ENCODE data around the gene PCDHB14.
"Not testable (repeated sequence)": the region's sequence is repeated elsewhere in the genome, so short reads cannot be mapped to it uniquely, and the experiment has no call there.

Gene PCDHB14

GRCh38 chr5:141236516-141237313 lies 13.6 kb downstream of the PCDHB14 start:
- H3K4me3 ChIP-seq (ENCODE audit: low read depth, low read length): no peak overlapping the region
- DNase-seq (ENCODE audit: low read depth): no peak
- TF ChIP-seq CTCF (IDR thresholded peaks at IDR 0.05; ENCODE audit: insufficient read depth, low read depth, low read length, missing control alignments): no peak

- no peak for DNase-seq (ENCODE audit: low read depth)
- H3K4me3 ChIP-seq (ENCODE audit: low read depth, low read length): no peak overlapping the region
- TF ChIP-seq CTCF (IDR thresholded peaks at IDR 0.05; ENCODE audit: insufficient read depth, low read depth, low read length, missing control alignments): no peak
These were observed 18.4 kb downstream of the PCDHB14 start for GRCh38 chr5:141241496-141241895.

GRCh38 chr5:141245250-141245717 lies 22.1 kb downstream of the PCDHB14 start, which contains the start of gene PCDHB15:
PCDHB15 (plus strand) TSS chr5:141245395; CDS start chr5:141245579, 184 bp downstream.
- DNase-seq (ENCODE audit: low read depth): no peak
- no peak for TF ChIP-seq CTCF (IDR thresholded peaks at IDR 0.05; ENCODE audit: insufficient read depth, low read depth, low read length, missing control alignments)
- H3K4me3 ChIP-seq (ENCODE audit: low read depth, low read length): no peak within 1 kb of the TSS

GRCh38 chr5:141246971-141247370 lies 23.8 kb downstream of the PCDHB14 start:
- DNase-seq (ENCODE audit: low read depth); H3K4me3 ChIP-seq (ENCODE audit: low read depth, low read length): not testable (repeated sequence)

- not testable (repeated sequence) for H3K4me3 ChIP-seq (ENCODE audit: low read depth, low read length); DNase-seq (ENCODE audit: low read depth)
These were observed 24.3 kb downstream of the PCDHB14 start for GRCh38 chr5:141247434-141247833.

- no peak overlapping the region for H3K4me3 ChIP-seq (ENCODE audit: low read depth, low read length)
- no peak for DNase-seq (ENCODE audit: low read depth)
- no peak for TF ChIP-seq CTCF (IDR thresholded peaks at IDR 0.05; ENCODE audit: insufficient read depth, low read depth, low read length, missing control alignments)
These were observed 27.4 kb downstream of the PCDHB14 start for GRCh38 chr5:141250576-141250975.

- H3K4me3 ChIP-seq (ENCODE audit: low read depth, low read length): no peak overlapping the region
- no peak for TF ChIP-seq CTCF (IDR thresholded peaks at IDR 0.05; ENCODE audit: insufficient read depth, low read depth, low read length, missing control alignments)
- DNase-seq (ENCODE audit: low read depth): no peak
These were observed 35.3 kb downstream of the PCDHB14 start for GRCh38 chr5:141258464-141258863.

GRCh38 chr5:141258948-141259347 lies 35.8 kb downstream of the PCDHB14 start:
- DNase-seq (ENCODE audit: low read depth): no peak
- TF ChIP-seq CTCF (IDR thresholded peaks at IDR 0.05; ENCODE audit: insufficient read depth, low read depth, low read length, missing control alignments): no peak
- H3K4me3 ChIP-seq (ENCODE audit: low read depth, low read length): no peak overlapping the region

Measured in GM12865 (cell line).